Common myeloid progenitor, CD34-positive (primary cell): ENCODE measurements around the gene VWA2.
A peak's percentile ranks its signal among the peaks of the same experiment; 100 is the strongest.
"Not testable (repeated sequence)": the region's sequence is repeated elsewhere in the genome, so short reads cannot be mapped to it uniquely, and the experiment has no call there.

Source experiments
- CTCF ChIA-PET: fragments of 350-600 bp; sonication (Branson Sonifier 250); formaldehyde crosslinking; loops from one replicate; lab custom pipeline; 2021; ENCODE audit warnings: antibody characterized with exemption; lab: Charles Lee
- POLR2A ChIA-PET: fragments of 350-600 bp; sonication (Branson Sonifier 250); formaldehyde crosslinking; loops from one replicate; lab custom pipeline; 2021; ENCODE audit warnings: antibody characterized with exemption; lab: Charles Lee
- DNase-seq, 3 donors: peaks; one replicate each; pipeline versions ENCODE4 v3.0.0 to v3.0.0-alpha.2; 2013
- H3K27ac ChIP-seq, 2 experiments: 1 replicate in 1 of 2; 2 replicates in 1 of 2; pipeline ENCODE4 v1.7.0; 2013; ENCODE audit warnings: inconsistent platforms in 2 of 2, low read length in 2 of 2, mild to moderate bottlenecking in 2 of 2, low read depth in 1 of 2, moderate library complexity in 1 of 2; ENCODE audit not compliant: severe bottlenecking in 2 of 2, insufficient read depth in 1 of 2, poor library complexity in 1 of 2
- H3K27me3 ChIP-seq, 5 experiments: replicated peaks in 2 of 5; 1 replicate in 3 of 5; 2 replicates in 2 of 5; pipeline versions ENCODE4 v1.6.1 to v1.7.0; 2013; ENCODE audit warnings: low read length in 4 of 5, mild to moderate bottlenecking in 2 of 5, moderate library complexity in 2 of 5, inconsistent platforms in 1 of 5; ENCODE audit not compliant: insufficient read depth in 5 of 5, control insufficient read depth in 4 of 5
- H3K36me3 ChIP-seq, 4 experiments: 1 replicate in 2 of 4; 2 replicates in 2 of 4; pipeline versions ENCODE4 v1.6.1 to v1.7.0; 2013; ENCODE audit warnings: low read length in 3 of 4, control low read depth in 1 of 4, mild to moderate bottlenecking in 1 of 4; ENCODE audit not compliant: control insufficient read depth in 4 of 4, insufficient read depth in 4 of 4
- H3K4me1 ChIP-seq, 4 experiments: 1 replicate in 3 of 4; 2 replicates in 1 of 4; pipeline versions ENCODE4 v1.6.1 to v1.7.1; 2013; ENCODE audit warnings: low read length in 3 of 4, mild to moderate bottlenecking in 3 of 4, control low read depth in 1 of 4, inconsistent platforms in 1 of 4, moderate library complexity in 1 of 4; ENCODE audit not compliant: control insufficient read depth in 4 of 4, insufficient read depth in 4 of 4; ENCODE audit errors: control extremely low read depth in 1 of 4
- H3K4me3 ChIP-seq, 7 experiments: 1 replicate in 4 of 7; 2 replicates in 3 of 7; pipeline versions ENCODE4 v1.5.1 to v1.7.0; 2013; ENCODE audit warnings: mild to moderate bottlenecking in 7 of 7, low read length in 6 of 7, moderate library complexity in 6 of 7, inconsistent platforms in 2 of 7, low read depth in 2 of 7, control low read depth in 1 of 7; ENCODE audit not compliant: insufficient read depth in 4 of 7, control insufficient read depth in 1 of 7; ENCODE audit errors: extremely low read depth in 1 of 7
- H3K9me3 ChIP-seq, 5 experiments: 1 replicate in 4 of 5; 2 replicates in 1 of 5; pipeline versions ENCODE4 v1.6.1 to v1.7.1; 2013; ENCODE audit warnings: low read length in 4 of 5, mild to moderate bottlenecking in 2 of 5, inconsistent platforms in 1 of 5, low read depth in 1 of 5, moderate library complexity in 1 of 5; ENCODE audit not compliant: control insufficient read depth in 4 of 5, insufficient read depth in 2 of 5; ENCODE audit errors: control extremely low read depth in 1 of 5
- WGBS: methylation state at CpG from one replicate; pipeline ENCODE4 v1.1.5; 2013; ENCODE audit not compliant: insufficient coverage; 5-methylcytosine and 5-hydroxymethylcytosine counted together

The VWA2 gene

GRCh38 chr10:114328441-114328812, 89.4 kb downstream of the VWA2 start:
- H3K36me3 ChIP-seq, result no peaks in the 10 kb centered on the region
- no peaks in the 10 kb centered on the region for H3K27me3 ChIP-seq
- H3K4me3 ChIP-seq, result no peak overlapping the region
- ChIA-PET POLR2A (no interaction called here), CTCF (interaction anchor here (1.7 kb wide), 1 partner anchor 16 kb away, joined by 4 read pairs; no protein-coding TSS in a partner anchor)
- 100% methylated on average over 4 of the region's 6 CpGs for WGBS
- H3K27ac ChIP-seq, result no peak overlapping the region
- no peak for DNase-seq
- H3K4me1 ChIP-seq, result peaks cover 4 to 33% (median 28%) of the 10 kb centered on the region in 4 experiments
- H3K9me3 ChIP-seq, result no peaks in the 10 kb centered on the region

GRCh38 chr10:114328874-114329273, 89.8 kb downstream of the VWA2 start:
- Histone ChIP-seq H3K27me3 (no peaks in the 10 kb centered on the region), H3K4me3 (no peak overlapping the region), H3K36me3 (no peaks in the 10 kb centered on the region), H3K9me3 (no peaks in the 10 kb centered on the region), H3K27ac (no peak overlapping the region), H3K4me1 (peaks cover 4 to 38% (median 31%) of the 10 kb centered on the region in 4 experiments)
- CTCF ChIA-PET, result interaction anchor here (1.2 to 1.7 kb wide), 3 partner anchors 17 to 74 kb away, joined by 3 to 5 read pairs (median 4); no protein-coding TSS in a partner anchor
- DNase-seq, result no peak
- POLR2A ChIA-PET, result no interaction called here
- WGBS, result 84% methylated on average over 6 of the region's 6 CpGs

GRCh38 chr10:114329634-114330365, 90.7 kb downstream of the VWA2 start:
- ChIA-PET CTCF (interaction anchor here (1.2 to 1.6 kb wide), 2 partner anchors 48 to 73 kb away, joined by 3 to 5 read pairs; no protein-coding TSS in a partner anchor), POLR2A (no interaction called here)
- Histone ChIP-seq H3K4me1 (peaks cover 7 to 47% (median 41%) of the 10 kb centered on the region in 4 experiments), H3K36me3 (no peaks in the 10 kb centered on the region), H3K4me3 (no peak overlapping the region), H3K27me3 (no peaks in the 10 kb centered on the region), H3K27ac (no peak overlapping the region), H3K9me3 (no peaks in the 10 kb centered on the region)
- WGBS, result 39% methylated on average over 7 of the region's 10 CpGs
- DNase-seq, result peak in 1 of 3 donors; percentile 24

- no peak overlapping the region for H3K27ac ChIP-seq
- DNase-seq, result no peak
- peaks cover 7 to 64% (median 56%) of the 10 kb centered on the region in 4 experiments for H3K4me1 ChIP-seq
- 45% methylated on average over 13 of the region's 14 CpGs for WGBS
- H3K9me3 ChIP-seq, result no peaks in the 10 kb centered on the region
- ChIA-PET CTCF (no interaction called here), POLR2A (no interaction called here)
- H3K36me3 ChIP-seq, result no peaks in the 10 kb centered on the region
- peak overlapping the region in 1 of 7 experiments; percentile 17 for H3K4me3 ChIP-seq
- no peaks in the 10 kb centered on the region for H3K27me3 ChIP-seq
Observed at GRCh38 chr10:114332301-114333192, 93.5 kb downstream of the VWA2 start.

GRCh38 chr10:114333441-114333840, 94.4 kb downstream of the VWA2 start:
- H3K4me3 ChIP-seq, H3K27ac ChIP-seq, POLR2A ChIA-PET, H3K9me3 ChIP-seq, DNase-seq, H3K27me3 ChIP-seq, H3K36me3 ChIP-seq: not testable (repeated sequence)
- CTCF ChIA-PET, result interaction anchor here (1.8 kb wide), 1 partner anchor 29 kb away, joined by 6 read pairs; no protein-coding TSS in a partner anchor
- WGBS, result 85% methylated on average over 5 of the region's 5 CpGs
- peaks cover 7 to 64% (median 56%) of the 10 kb centered on the region in 4 experiments for H3K4me1 ChIP-seq

- Histone ChIP-seq H3K4me3 (peak overlapping the region in 1 of 7 experiments; percentile 11), H3K9me3 (no peaks in the 10 kb centered on the region), H3K27me3 (no peaks in the 10 kb centered on the region), H3K27ac (no peak overlapping the region), H3K36me3 (no peaks in the 10 kb centered on the region), H3K4me1 (peaks cover 7 to 63% (median 55%) of the 10 kb centered on the region in 4 experiments)
- whole genome bisulfite sequencing, result 9% methylated on average over 3 of the region's 6 CpGs
- peak in 2 of 3 donors; percentile 67 to 68 for DNase-seq
- CTCF ChIA-PET, result interaction anchor here (0.8 to 1.8 kb wide), 2 partner anchors 11 to 30 kb away, joined by 3 to 6 read pairs; no protein-coding TSS in a partner anchor
- POLR2A ChIA-PET, result no interaction called here
Observed at GRCh38 chr10:114334301-114334700, 95.2 kb downstream of the VWA2 start.
